ENCODE data around the gene TRIM25.
"Not testable (repeated sequence)": the region's sequence is repeated elsewhere in the genome, so short reads cannot be mapped to it uniquely, and the experiment has no call there.

Gene TRIM25

GRCh38 chr17:56913867-56914580, at the start of gene TRIM25:
Gene TRIM25, minus strand, starts transcription at chr17:56914049. Its CDS starts 61 bp downstream, at chr17:56913988.
- peak; percentile 96 for DNase-seq

DNA sequence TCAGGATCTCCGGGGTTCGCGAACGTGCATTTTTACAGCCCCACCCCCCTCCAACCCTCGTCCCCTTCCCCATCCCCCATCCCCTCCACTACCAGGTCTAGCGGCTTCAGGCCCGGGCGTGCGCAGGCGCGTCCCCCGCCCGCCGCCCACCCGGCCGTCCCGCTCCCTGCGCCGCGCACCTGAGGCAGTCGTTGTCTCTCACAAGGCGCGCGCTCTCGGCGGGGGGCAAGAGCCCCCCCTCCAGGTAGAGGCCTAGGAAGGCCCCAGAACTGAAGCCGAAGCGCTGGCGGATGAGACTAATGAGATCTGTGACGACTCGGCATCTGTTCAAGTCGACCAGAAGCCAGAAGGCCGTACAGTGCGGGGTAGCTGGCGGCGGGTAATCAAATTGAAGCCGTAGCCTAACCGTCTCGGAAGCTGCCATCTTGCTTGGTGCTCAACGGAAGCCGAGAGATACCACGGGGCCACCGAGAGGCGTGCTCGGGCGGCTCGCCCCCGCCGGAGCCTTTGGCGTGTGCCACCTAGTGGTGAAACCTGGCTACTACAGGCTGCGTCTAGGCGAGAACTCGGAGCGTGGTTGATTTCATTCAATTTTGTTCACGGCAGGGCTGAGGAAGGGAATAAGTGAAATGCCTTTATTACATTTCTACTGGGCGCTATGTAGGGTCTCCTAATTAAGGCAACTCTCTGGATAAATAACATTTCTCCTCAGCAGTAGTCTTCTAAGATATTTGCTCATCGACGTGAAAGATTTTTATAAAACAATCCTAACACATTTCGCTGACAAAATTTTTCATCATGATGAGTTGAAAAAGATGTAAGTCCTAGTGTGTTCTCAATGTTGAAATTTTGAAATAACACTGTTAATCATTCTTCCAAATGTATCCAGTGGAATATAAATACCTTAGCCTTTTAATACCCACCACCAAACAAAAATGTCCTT, 47.0 kb upstream of the TRIM25 start, which contains the start of gene COIL:
TSS of gene COIL (minus strand) at position 455 of the 943 bp plus-strand sequence. CDS start at position 424, 31 bp downstream.
- DNase-seq, result peak; percentile 96

DNA sequence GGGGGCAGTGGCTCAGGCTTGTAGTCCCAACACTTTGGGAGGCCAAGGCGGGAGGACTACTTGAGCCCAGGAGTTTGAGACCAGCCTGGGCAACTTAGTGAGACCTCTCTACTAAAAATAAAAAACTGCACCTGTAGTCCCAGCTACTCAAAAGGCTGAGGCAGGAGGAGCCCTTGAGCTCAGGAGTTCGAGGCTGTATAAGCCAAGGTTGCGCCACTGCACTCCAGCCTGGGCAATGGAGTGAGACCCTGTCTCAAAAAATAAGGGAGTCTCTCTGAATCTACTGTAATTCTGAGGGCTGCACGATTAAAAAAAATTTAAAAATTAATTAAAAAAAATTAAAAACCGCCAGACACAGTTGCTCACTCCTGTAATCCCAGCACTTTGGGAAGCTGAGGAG, 43.1 kb upstream of the TRIM25 start:
- no peak for DNase-seq

DNA sequence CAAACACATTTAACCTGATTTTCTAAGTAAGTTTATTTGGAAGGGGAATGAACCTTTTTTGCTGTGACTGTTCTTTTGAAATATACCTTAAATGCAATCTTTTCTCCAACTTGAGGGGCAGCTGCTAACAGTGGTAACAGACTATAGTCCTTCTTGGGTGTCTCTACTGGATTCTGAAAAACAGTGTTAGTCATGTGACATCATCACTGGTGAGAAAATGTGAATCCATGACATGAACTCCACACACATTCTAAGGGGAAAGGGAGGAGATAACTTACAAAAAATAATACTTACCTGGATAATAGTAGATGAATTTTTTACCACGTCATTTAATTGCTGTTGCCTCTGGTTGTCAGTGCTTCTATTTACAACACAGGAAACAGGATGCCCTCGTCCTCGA, 35.7 kb upstream of the TRIM25 start:
- DNase-seq, result no peak

DNA sequence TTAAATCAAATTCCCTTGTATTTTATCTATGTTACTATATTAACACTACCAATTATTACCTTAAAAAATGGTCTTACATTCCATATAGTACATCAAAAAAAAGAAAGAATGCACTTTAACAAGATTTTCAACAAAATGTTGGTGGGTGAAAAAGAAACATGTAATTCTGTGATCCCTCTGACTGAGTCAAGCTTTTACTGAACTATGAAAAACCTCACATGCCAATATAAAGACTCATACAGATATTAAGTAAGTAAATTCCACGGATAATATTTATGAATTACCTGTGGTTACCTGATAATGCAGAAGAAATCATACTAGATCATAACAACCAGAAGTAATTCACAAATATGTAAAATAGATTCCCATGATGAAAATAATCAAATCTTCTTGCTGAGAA, 34.6 kb upstream of the TRIM25 start:
- no peak for DNase-seq

- DNase-seq, result no peak
These were observed 33.9 kb upstream of the TRIM25 start for GRCh38 chr17:56947741-56948140.

DNA sequence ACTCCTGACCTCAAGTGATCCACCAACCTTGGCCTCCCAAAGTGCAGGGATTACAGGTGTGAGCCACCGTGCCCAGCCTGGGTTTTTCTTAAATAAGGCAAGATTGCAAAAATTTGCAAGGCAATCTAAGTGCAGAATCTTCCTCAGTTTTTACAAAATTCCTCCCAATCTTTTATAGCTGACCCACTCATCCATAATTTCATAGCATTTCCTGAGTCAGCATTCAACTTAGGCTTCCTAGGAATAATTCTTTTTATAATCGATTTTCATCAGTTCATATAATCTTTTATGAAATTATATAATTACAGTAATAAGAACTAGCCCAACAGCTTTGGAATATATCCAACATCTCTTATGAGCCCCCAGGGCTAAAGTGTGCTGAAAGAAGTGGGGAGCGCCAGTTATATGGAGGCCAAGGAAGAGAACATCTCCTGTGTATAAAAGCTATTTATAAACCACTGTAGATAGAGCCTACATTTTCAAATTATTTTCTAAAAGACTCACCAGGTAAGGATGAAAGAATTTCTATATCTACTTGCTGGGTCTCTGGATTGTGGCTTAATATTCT, 32.2 kb upstream of the TRIM25 start:
- no peak for DNase-seq

- DNase-seq, result peak; percentile 9
These were observed 29.8 kb upstream of the TRIM25 start for GRCh38 chr17:56943505-56944125.

DNA sequence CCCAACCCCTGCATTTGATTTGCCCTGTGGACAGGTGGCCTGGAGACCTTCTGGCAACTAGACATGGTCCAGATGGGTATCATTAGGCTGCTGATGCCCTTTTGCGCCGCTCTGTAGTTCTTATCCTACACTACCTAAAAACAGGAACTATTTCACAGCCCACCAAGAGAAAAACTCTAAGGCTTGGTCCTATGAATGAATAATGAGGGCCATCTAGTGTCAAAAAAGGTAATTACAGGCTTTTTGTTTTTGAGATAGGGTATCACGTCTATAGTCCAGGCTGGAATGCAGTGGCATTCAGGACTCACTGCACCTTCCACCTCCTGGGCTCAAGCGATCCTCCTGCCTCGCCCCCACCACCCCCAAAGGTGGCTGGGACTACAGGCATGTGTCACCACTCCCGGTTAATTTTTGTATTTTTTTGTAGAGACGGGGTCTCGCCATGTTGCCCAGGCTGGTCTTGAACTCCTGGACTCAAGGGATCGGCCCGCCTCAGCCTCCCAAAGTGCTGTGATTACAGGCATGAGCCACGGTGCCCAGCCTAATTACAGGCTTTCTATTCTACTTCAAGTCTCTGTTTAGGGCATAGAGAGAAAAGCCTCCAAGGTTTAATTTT, 26.1 kb upstream of the TRIM25 start:
- peak; percentile 85 for DNase-seq

- DNase-seq, result not testable (repeated sequence)
These were observed 24.4 kb upstream of the TRIM25 start for GRCh38 chr17:56938206-56938605.

GRCh38 chr17:56937687-56938086, 23.8 kb upstream of the TRIM25 start:
- no peak for DNase-seq

GRCh38 chr17:56936697-56937322, 23.0 kb upstream of the TRIM25 start:
- DNase-seq, result no peak

DNA sequence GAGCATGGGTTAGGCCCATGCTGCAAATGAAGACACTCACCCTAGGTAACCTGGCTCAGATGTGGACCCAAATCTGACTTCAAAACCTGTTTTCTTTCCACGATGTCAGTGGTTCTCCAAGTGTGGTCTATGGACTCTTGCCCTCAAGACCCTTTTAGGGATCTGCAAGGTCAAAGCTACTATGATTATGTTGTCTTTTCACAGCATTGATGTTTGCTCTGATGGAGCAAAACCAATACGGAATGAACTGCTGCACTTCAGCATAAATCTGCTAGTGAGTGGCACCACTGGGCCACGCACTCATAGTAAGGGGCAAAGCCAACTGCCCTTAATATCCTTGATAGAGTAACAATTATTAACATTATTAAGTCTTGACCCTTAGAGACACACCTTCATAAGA, 21.6 kb upstream of the TRIM25 start:
- no peak for DNase-seq

GRCh38 chr17:56934280-56934679, 20.4 kb upstream of the TRIM25 start:
- no peak for DNase-seq

DNA sequence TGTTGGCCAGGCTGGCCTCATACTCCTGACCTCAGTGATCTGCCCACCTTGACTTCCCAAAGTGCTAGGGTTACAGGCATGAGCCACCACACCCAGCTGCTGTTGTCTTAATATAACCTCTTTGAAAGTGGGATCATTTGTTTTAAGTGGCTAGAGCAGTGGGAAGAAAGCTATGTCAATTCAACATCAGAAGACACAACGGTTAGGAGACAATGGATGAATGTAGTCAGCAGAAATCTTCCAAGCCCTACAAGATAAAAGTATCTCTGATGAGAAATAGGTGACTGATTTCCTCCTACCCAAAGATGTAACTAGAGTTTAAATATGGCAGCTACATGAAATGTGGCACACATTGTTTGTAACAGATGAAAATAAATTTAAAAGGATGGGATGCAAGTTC, 20.0 kb upstream of the TRIM25 start:
- DNase-seq, result no peak

DNA sequence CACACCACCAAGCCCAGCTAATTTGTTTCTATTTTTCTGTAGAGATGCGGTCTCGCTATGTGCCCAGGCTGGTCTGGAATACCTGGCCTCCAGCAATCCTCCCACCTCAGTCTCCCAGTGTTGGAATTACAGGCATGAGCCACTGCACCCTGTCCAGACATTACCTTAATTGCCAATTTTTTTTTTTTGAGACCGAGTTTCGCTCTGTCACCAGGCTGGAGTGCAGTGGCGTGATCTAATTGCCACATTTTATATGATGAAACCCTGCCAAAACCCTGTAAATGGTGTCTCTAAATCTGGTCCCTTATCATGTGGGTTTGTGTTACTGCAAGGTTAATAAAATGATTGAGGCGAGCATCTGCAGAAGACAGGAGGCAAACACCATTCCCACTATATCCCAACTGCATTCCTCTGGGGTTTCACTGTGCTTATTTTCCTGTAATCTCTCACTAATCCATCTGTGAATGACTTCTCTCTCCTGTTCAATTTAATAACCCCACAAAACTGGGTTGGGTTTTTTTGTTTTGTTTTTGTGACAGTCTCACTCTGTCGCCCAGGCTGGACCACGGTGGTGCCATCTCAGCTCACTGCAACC, 19.4 kb upstream of the TRIM25 start:
- no peak for DNase-seq

- no peak for DNase-seq
These were observed 17.0 kb upstream of the TRIM25 start for GRCh38 chr17:56930739-56931337.

DNA sequence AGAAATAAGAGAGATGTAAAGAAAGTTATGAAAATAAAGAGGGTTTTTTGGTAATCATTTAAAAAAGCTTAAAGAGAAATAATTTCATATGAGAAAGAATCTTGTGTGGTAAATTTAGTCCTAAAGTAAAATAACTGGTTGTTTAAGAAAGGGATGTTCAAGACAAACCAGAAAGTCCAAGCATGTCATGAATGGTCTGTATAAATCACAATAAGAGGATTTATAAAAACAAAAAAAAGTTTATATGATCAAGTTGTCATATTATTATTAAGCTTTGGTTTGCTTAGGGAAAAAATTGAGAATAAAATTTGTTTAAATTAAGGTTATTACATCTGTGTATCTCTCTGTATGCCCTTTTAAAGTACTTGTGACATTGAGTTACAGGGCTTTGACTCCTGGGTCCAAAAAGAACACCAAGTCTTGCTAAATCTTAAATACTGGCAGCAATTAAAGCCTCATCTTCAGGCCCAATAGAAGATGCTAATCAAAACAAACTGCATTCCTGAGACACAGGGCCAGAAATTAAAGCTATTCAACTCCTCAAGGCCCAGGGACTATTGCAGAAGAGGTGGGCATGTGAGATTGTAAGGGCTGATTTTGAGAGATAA, 15.6 kb upstream of the TRIM25 start:
- DNase-seq, result no peak

DNA sequence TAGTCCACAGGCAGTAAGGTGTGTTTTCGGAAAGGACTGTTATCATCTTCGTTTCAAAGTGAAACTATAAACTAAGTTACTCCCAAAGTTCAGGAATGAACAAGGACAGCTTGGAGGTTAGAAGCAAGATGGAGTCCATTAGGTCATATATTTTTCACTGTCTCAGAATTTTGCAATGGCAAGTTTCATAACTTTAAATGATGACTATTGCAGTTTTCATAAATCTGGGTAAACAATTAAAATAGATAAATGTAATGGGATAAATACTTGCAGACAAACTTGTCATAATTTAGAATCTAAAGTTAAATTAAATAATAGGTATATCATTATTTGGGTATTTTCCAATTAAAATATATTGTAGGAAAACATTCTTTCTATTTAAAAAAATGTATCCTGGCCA, 14.7 kb upstream of the TRIM25 start:
- DNase-seq, result no peak

GRCh38 chr17:56926704-56927103, 12.9 kb upstream of the TRIM25 start:
- DNase-seq, result no peak

GRCh38 chr17:56926270-56926669, 12.4 kb upstream of the TRIM25 start:
- no peak for DNase-seq

Measured in suppressor macrophage treated with lipopolysaccharide for 4 hours (primary cell).